Loucy (cell line): ENCODE measurements around the gene TLX2.

Source experiments
- H2AFZ ChIP-seq: fragments of 200-600 bp; sonication (generic); 2 replicates; pipeline ENCODE4 v1.6.0; 2016; ENCODE audit warnings: antibody characterized with exemption, mild to moderate bottlenecking, low read length, moderate library complexity
- H3F3A ChIP-seq: fragments of 200-600 bp; 2 replicates; pipeline ENCODE4 v1.6.0; 2016; ENCODE audit warnings: antibody characterized with exemption, low read depth, mild to moderate bottlenecking
- H3K27me3 ChIP-seq: fragments of 200-600 bp; sonication (generic); 2 replicates; pipeline ENCODE4 v1.6.1; 2014; ENCODE audit warnings: low read length, mild to moderate bottlenecking; ENCODE audit not compliant: insufficient read depth, poor library complexity, severe bottlenecking
- H3K36me3 ChIP-seq: fragments of 200-600 bp; sonication (generic); 2 replicates; pipeline ENCODE4 v1.6.1; 2016; ENCODE audit warnings: low read length; ENCODE audit not compliant: insufficient read depth
- H3K4me1 ChIP-seq: fragments of 200-600 bp; sonication (generic); 2 replicates; pipeline ENCODE4 v1.5.1; 2014; ENCODE audit warnings: low read length, mild to moderate bottlenecking; ENCODE audit not compliant: insufficient read depth, poor library complexity, severe bottlenecking
- H3K4me2 ChIP-seq: fragments of 200-600 bp; sonication (generic); 2 replicates; pipeline ENCODE4 v1.6.0; 2014; ENCODE audit warnings: antibody characterized with exemption, low read length, low read depth, mild to moderate bottlenecking; ENCODE audit not compliant: poor library complexity, severe bottlenecking
- H3K4me3 ChIP-seq: fragments of 200-600 bp; sonication (generic); 2 replicates; pipeline ENCODE4 v1.5.1; 2014; ENCODE audit warnings: low read length, mild to moderate bottlenecking, mixed read lengths; ENCODE audit not compliant: poor library complexity, severe bottlenecking
- H3K79me2 ChIP-seq: fragments of 200-600 bp; sonication (generic); 2 replicates; pipeline ENCODE4 v1.6.1; 2014; ENCODE audit warnings: low read length; ENCODE audit not compliant: insufficient read depth
- H3K9ac ChIP-seq: fragments of 200-600 bp; sonication (generic); 2 replicates; pipeline ENCODE4 v1.6.0; 2014; ENCODE audit warnings: mild to moderate bottlenecking, low read depth, low read length, moderate library complexity; ENCODE audit not compliant: poor library complexity, severe bottlenecking
- H3K9me2 ChIP-seq: fragments of 200-600 bp; sonication (generic); replicated peaks from 2 replicates; pipeline ENCODE4 v1.6.1; 2016; ENCODE audit warnings: low read depth, low read length, mixed read lengths
- H3K9me3 ChIP-seq: fragments of 200-600 bp; sonication (generic); 2 replicates; pipeline ENCODE4 v1.6.1; 2014; ENCODE audit warnings: mild to moderate bottlenecking, antibody characterized with exemption, low read length, low read depth; ENCODE audit not compliant: insufficient read depth
- H4K20me1 ChIP-seq: fragments of 200-600 bp; sonication (generic); 2 replicates; pipeline ENCODE4 v1.6.0; 2014; ENCODE audit warnings: antibody characterized with exemption, low read length, mild to moderate bottlenecking; ENCODE audit not compliant: insufficient read depth, poor library complexity, severe bottlenecking
- CTCF ChIP-seq: fragments of 200-600 bp; sonication (generic); conservative IDR thresholded peaks from 2 replicates; pipeline ENCODE4 v1.5.1; 2014; ENCODE audit warnings: mild to moderate bottlenecking, antibody characterized with exemption, low read length
- EZH2phosphoT487 ChIP-seq: fragments of 200-600 bp; IDR thresholded peaks from 2 replicates; pipeline ENCODE4 v1.6.1; 2018; ENCODE audit warnings: antibody characterized with exemption, mild to moderate bottlenecking, moderate library complexity, borderline replicate concordance

The TLX2 gene

GRCh38 chr2:74512744-74513604, 1.3 kb upstream of the TLX2 start:
- Histone ChIP-seq H2AFZ (no peak overlapping the region), H3K36me3 (no peaks in the 10 kb centered on the region), H3K79me2 (no peaks in the 10 kb centered on the region), H3K9me3 (no peaks in the 10 kb centered on the region), H3K9ac (no peak overlapping the region), H3K4me2 (no peak overlapping the region), H3K4me3 (no peak overlapping the region), H4K20me1 (no peaks in the 10 kb centered on the region), H3K9me2 (no peaks in the 10 kb centered on the region), H3F3A (no peaks in the 10 kb centered on the region), H3K4me1 (peaks cover 11% of the 10 kb centered on the region), H3K27me3 (peaks cover 14% of the 10 kb centered on the region)
- TF ChIP-seq CTCF (no peak), EZH2phosphoT487 (no peak)

DNA sequence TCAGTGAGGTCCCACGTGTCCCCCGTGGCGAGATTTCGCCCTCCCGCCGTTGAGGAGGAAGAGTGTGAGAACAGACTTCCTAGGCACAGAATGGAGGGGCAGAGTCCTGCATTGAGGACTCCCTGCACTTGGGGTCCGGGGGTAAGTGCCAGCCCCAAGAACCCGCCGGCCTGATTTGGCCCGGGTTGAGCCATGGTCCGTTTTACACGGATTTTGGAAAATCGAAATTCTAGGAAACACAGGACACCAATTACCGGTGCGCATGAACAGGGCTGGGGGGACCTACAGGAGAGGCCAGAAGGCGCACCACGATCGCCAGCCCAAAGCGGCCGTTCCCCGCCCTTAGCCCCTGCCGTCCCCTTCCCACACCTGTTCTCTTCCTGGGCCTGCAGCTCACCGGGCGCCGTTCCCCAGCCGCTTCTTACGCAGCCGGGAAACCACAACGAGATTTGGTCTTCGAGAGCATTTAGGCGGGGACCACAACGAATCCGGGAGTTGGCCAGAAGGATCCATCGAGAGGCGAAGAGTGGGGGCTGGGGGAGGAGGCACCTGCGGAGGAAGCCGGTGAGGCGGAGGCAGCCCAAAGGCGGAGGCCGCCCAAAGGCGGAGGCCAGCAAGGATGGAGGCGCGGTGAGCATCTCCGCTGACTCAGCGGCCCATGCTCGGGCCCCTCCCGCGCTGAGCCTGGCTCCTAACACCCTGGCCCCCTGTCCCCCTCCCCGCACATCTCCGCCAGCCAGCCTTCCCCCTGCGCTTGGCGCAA, 464 bp upstream of the TLX2 start:
- no peaks in the 10 kb centered on the region for H3K79me2 ChIP-seq
- H3K4me1 ChIP-seq = peaks cover 5% of the 10 kb centered on the region
- H3K9me2 ChIP-seq = no peaks in the 10 kb centered on the region
- H3K4me2 ChIP-seq = peak overlapping the region; percentile 54
- peak overlapping the region; percentile 53 for H3K4me3 ChIP-seq
- H3K9me3 ChIP-seq = no peaks in the 10 kb centered on the region
- TF ChIP-seq EZH2phosphoT487 = no peak
- H3K36me3 ChIP-seq = no peaks in the 10 kb centered on the region
- H3K27me3 ChIP-seq = peaks cover 14% of the 10 kb centered on the region
- H2AFZ ChIP-seq = peak overlapping the region; percentile 43; the same call in 1 of the 2 replicates
- no peaks in the 10 kb centered on the region for H4K20me1 ChIP-seq
- H3K9ac ChIP-seq = peak overlapping the region; percentile 8
- no peaks in the 10 kb centered on the region for H3F3A ChIP-seq

DNA sequence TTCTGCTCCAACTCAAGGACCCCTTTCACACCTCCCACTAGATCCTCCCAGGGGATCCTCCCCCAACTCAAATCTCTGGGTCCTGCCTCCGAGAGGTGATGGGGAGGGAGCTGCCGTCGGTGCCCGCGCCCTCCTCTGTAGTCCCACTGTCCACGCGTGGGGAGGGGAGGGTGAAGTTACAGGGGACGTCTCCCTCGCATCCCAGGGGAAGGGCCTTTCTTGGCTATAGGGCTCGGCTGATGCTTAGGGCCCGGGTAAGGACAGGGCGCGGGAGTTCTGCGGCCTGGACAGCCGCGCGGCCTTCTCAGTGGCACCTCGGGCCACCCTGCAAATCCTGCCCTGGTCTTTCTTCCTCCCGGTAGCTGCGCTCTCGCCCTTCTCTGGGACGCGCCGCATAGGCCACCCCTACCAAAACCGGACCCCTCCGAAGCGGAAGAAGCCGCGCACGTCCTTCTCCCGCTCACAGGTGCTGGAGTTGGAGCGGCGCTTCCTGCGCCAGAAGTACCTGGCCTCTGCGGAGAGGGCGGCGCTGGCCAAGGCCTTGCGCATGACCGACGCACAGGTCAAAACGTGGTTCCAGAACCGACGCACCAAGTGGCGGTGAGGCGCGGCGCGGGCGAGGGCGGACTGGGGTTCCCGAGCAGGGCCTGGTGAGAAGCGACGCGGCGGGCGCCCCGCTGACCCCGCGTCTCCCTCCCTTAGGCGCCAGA, 1.2 kb downstream of the TLX2 start:
- Histone ChIP-seq H3K4me1 (peaks cover 5% of the 10 kb centered on the region), H3K79me2 (no peaks in the 10 kb centered on the region), H3K27me3 (peaks cover 14% of the 10 kb centered on the region), H3K4me2 (no peak overlapping the region), H3K9ac (no peak overlapping the region), H4K20me1 (no peaks in the 10 kb centered on the region), H3K4me3 (no peak overlapping the region), H2AFZ (no peak overlapping the region), H3F3A (no peaks in the 10 kb centered on the region), H3K36me3 (no peaks in the 10 kb centered on the region), H3K9me2 (no peaks in the 10 kb centered on the region), H3K9me3 (no peaks in the 10 kb centered on the region)
- TF ChIP-seq CTCF = no peak
- no peak for TF ChIP-seq EZH2phosphoT487
